ENCODE measurements around the gene SDCBP2. TPM values are rescaled to one million over a fixed set of nuclear protein-coding genes. Genes with fewer than 3 reads are reported as not detected.

Gene SDCBP2
- total RNA-seq, 1 experiment from 2014 or later: 3.3 TPM

DNA sequence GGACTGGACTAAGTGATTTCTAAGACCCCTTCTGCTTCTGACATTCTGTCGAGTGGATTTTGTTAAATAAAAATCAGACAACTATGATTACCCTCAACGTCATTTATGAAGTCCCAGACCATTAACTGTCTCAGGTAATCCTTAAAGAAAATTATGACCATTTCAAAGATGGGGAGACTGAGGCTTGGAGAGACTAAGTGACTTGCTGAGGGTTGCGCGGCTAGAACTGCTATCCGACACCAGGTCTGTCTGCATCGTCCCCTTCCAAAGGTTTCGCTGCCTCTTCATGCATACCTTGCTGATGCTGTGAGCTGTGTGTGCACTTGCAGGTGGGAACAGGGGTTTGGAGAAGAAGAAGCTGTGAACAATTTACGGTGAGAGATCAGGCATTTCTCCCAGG lies 59.7 kb downstream of the SDCBP2 start:
- no peak overlapping the region for H3K27ac Mint-ChIP-seq
- H3K27me3 Mint-ChIP-seq (ENCODE audit: low read depth): peaks cover 19% of the 10 kb centered on the region
- H3K9me3 Mint-ChIP-seq: no peaks in the 10 kb centered on the region
- no peak for TF ChIP-seq SOX15 (CRISPR knock-in tag; IDR thresholded peaks at IDR 0.05)
- POLR2A ChIA-PET: no interaction called here
- peaks cover 21% of the 10 kb centered on the region for H3K4me1 Mint-ChIP-seq
- ATAC-seq (no peak), DNase-seq (ENCODE audit: low spot score) (no peak)
- CTCF ChIA-PET: no interaction called here
- H3K4me3 Mint-ChIP-seq: no peak overlapping the region
- H3K36me3 Mint-ChIP-seq: no peaks in the 10 kb centered on the region

DNA sequence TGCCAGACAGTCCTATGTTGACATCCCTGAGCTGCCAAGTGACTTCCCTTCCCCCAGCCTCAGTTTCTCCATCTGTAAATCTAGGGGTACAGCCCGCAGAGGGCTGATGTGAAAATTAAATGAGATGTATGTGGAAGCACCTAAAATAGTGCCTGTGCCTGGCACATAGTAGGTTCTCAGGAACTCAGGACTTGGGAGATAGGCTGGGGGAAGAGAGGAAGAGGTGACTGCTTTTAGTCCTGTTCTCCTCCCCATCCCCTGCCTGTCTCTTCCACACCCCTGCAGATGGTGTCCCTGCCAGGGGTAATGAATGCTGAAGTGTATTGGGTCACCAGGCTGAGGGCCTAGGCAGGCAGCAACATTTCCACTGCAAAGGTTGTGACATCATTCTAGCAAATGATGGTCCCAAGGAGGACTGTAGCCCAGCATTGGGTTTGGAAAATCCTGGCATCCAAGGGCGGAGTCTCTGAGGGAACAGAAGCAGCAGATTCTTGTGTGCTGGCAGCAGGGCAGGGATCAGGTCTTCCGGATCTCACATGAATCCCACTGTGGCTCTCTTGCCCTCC lies 61.0 kb downstream of the SDCBP2 start:
- POLR2A ChIA-PET: no interaction called here
- CTCF ChIA-PET: interaction anchor here (1.1 to 2.2 kb wide), 2 partner anchors 42 to 160 kb away, joined by 4 to 9 read pairs; partner anchors contain the start of gene RAD21L1
- Mint-ChIP-seq H3K4me3 (peak overlapping the region; percentile 80), H3K36me3 (no peaks in the 10 kb centered on the region), H3K9me3 (no peaks in the 10 kb centered on the region), H3K27ac (no peak overlapping the region), H3K4me1 (peaks cover 21% of the 10 kb centered on the region), H3K27me3 (ENCODE audit: low read depth) (peaks cover 19% of the 10 kb centered on the region)
- ATAC-seq: no peak
- DNase-seq (ENCODE audit: low spot score): no peak
- TF ChIP-seq ZBTB21 (CRISPR knock-in tag; IDR thresholded peaks at IDR 0.05; ENCODE audit: borderline replicate concordance): no peak
- no peak for TF ChIP-seq JAZF1 (CRISPR knock-in tag; IDR thresholded peaks at IDR 0.05)
- no peak for TF ChIP-seq FOXJ3 (CRISPR knock-in tag; IDR thresholded peaks at IDR 0.05; ENCODE audit: borderline replicate concordance)
- no peak for TF ChIP-seq TEAD1 (CRISPR knock-in tag; IDR thresholded peaks at IDR 0.05)

DNA sequence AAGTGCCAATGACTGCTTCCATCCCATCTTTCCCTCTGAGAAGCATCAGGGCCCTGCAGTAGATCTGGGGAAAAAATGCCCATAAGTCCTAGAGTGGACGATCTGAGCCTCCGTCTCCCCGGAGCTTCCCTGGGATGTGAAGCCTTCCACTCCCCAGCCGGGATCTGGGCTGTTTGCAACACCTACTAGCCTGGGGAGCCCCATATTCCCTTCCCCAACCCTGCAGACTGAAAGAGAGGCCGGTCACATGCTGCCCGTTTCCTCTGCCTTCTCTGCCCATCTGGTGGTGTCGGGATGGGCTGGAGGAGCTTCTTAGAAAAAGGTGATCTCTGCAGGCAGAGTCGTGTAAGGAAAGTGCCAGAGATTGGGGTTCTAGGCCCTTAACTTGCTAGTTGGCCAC lies 61.8 kb downstream of the SDCBP2 start:
- H3K27ac Mint-ChIP-seq: no peak overlapping the region
- no peaks in the 10 kb centered on the region for H3K9me3 Mint-ChIP-seq
- H3K4me1 Mint-ChIP-seq: peaks cover 21% of the 10 kb centered on the region
- ATAC-seq (peak; percentile 5), DNase-seq (ENCODE audit: low spot score) (peak; percentile 25)
- TF ChIP-seq, protein P1, sequence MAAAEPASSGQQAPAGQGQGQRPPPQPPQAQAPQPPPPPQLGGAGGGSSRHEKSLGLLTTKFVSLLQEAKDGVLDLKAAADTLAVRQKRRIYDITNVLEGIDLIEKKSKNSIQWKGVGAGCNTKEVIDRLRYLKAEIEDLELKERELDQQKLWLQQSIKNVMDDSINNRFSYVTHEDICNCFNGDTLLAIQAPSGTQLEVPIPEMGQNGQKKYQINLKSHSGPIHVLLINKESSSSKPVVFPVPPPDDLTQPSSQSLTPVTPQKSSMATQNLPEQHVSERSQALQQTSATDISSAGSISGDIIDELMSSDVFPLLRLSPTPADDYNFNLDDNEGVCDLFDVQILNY (CRISPR knock-in tag; IDR thresholded peaks at IDR 0.05): no peak
- TF ChIP-seq, protein P2, sequence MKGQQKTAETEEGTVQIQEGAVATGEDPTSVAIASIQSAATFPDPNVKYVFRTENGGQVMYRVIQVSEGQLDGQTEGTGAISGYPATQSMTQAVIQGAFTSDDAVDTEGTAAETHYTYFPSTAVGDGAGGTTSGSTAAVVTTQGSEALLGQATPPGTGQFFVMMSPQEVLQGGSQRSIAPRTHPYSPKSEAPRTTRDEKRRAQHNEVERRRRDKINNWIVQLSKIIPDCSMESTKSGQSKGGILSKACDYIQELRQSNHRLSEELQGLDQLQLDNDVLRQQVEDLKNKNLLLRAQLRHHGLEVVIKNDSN (CRISPR knock-in tag; IDR thresholded peaks at IDR 0.05): peak; percentile 34; the same call in 1 of the 2 replicates
- TF ChIP-seq, protein P3, sequence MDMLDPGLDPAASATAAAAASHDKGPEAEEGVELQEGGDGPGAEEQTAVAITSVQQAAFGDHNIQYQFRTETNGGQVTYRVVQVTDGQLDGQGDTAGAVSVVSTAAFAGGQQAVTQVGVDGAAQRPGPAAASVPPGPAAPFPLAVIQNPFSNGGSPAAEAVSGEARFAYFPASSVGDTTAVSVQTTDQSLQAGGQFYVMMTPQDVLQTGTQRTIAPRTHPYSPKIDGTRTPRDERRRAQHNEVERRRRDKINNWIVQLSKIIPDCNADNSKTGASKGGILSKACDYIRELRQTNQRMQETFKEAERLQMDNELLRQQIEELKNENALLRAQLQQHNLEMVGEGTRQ (CRISPR knock-in tag; IDR thresholded peaks at IDR 0.05): peak; percentile 54
- TF ChIP-seq NR2C2 (CRISPR knock-in tag; IDR thresholded peaks at IDR 0.05): no peak
- CTCF ChIA-PET: interaction anchor here (1.1 to 2.2 kb wide), 6 partner anchors 34 to 237 kb away, joined by 4 to 9 read pairs (median 7); partner anchors contain the start of gene RAD21L1
- peaks cover 22% of the 10 kb centered on the region for H3K27me3 Mint-ChIP-seq (ENCODE audit: low read depth)
- H3K36me3 Mint-ChIP-seq: no peaks in the 10 kb centered on the region
- peak overlapping the region; percentile 80 for H3K4me3 Mint-ChIP-seq
- POLR2A ChIA-PET: interaction anchor here (1.3 to 1.6 kb wide), 2 partner anchors 41 to 199 kb away, joined by 4 to 6 read pairs; partner anchors contain the start of genes NSFL1C and RAD21L1

DNA sequence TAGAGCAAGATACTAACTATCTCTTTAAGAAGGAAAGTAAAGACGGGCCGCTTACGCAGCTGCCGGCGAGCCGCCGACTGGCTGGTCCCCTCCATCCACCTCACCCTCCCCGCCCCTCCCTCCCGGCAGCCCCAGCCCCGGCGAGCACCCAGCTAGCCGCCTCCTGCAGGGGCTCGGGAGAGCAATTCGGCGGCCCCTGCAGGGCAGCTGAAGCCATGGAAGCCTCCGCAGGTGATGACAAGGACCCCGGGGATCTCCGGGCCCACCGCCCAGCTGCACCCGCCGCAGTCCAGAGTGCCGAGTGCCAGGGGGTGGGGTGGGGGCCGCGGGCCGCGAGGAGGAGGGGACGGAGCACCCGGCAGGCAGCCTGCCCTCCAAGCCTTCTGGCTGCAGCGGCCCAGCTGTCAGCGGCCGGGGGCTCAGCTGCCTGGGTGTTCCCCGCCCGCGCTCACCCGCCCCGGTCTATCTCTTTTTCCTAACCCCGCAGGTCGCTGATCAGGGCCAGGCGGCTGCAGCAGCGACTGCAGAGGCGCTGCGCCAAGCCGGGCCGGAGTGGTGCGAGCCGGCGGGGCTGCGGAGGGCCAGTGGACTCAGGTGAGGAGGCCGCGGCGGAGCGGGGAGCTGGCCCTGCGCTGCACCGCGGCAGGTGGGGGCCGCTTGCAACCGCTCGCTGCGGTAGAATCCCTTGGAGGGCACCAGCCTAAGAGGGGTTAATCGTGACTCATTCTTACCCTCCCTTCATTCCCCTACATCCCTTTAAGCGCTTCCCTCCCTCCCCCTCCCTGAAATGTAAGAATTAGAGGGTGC lies 62.6 kb downstream of the SDCBP2 start, which contains the start of gene SNPH:
Gene SNPH, plus strand, starts transcription at position 128 of the 807 bp plus-strand sequence. CDS start 29,946 bp downstream, outside the sequence.
- Mint-ChIP-seq H3K27me3 (ENCODE audit: low read depth) (peaks cover 26% of the 10 kb centered on the region), H3K27ac (0 out of 2 replicates have a peak within 1 kb of the TSS, but pooled peaks have one; percentile 48), H3K4me3 (peak within 1 kb of the TSS; percentile 80), H3K4me1 (peaks cover 21% of the 10 kb centered on the region), H3K36me3 (no peaks in the 10 kb centered on the region), H3K9me3 (no peaks in the 10 kb centered on the region)
- DNase-seq (ENCODE audit: low spot score) (peak; percentile 67), ATAC-seq (peak; percentile 79)
- ChIA-PET POLR2A (interaction anchor here (1.3 to 1.6 kb wide), 2 partner anchors 40 to 200 kb away, joined by 4 to 6 read pairs; partner anchors contain the start of genes NSFL1C and RAD21L1), CTCF (interaction anchor here (1.0 to 2.2 kb wide), 7 partner anchors 34 to 237 kb away, joined by 3 to 9 read pairs (median 5); partner anchors contain the start of gene RAD21L1)
- TF ChIP-seq, protein P4, sequence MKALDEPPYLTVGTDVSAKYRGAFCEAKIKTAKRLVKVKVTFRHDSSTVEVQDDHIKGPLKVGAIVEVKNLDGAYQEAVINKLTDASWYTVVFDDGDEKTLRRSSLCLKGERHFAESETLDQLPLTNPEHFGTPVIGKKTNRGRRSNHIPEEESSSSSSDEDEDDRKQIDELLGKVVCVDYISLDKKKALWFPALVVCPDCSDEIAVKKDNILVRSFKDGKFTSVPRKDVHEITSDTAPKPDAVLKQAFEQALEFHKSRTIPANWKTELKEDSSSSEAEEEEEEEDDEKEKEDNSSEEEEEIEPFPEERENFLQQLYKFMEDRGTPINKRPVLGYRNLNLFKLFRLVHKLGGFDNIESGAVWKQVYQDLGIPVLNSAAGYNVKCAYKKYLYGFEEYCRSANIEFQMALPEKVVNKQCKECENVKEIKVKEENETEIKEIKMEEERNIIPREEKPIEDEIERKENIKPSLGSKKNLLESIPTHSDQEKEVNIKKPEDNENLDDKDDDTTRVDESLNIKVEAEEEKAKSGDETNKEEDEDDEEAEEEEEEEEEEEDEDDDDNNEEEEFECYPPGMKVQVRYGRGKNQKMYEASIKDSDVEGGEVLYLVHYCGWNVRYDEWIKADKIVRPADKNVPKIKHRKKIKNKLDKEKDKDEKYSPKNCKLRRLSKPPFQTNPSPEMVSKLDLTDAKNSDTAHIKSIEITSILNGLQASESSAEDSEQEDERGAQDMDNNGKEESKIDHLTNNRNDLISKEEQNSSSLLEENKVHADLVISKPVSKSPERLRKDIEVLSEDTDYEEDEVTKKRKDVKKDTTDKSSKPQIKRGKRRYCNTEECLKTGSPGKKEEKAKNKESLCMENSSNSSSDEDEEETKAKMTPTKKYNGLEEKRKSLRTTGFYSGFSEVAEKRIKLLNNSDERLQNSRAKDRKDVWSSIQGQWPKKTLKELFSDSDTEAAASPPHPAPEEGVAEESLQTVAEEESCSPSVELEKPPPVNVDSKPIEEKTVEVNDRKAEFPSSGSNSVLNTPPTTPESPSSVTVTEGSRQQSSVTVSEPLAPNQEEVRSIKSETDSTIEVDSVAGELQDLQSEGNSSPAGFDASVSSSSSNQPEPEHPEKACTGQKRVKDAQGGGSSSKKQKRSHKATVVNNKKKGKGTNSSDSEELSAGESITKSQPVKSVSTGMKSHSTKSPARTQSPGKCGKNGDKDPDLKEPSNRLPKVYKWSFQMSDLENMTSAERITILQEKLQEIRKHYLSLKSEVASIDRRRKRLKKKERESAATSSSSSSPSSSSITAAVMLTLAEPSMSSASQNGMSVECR (CRISPR knock-in tag; IDR thresholded peaks at IDR 0.05; ENCODE audit: borderline replicate concordance): 0 out of 2 replicates have a peak, but pooled peaks have one; percentile 2
- TF ChIP-seq NR1H2 (CRISPR knock-in tag; IDR thresholded peaks at IDR 0.05) (no peak), SP1 (CRISPR knock-in tag; conservative IDR thresholded peaks at IDR 0.05) (0 out of 2 replicates have a peak, but pooled peaks have one; percentile 6), CREM (CRISPR knock-in tag; IDR thresholded peaks at IDR 0.05) (0 out of 2 replicates have a peak, but pooled peaks have one; percentile 23), TEAD4 (CRISPR knock-in tag; IDR thresholded peaks at IDR 0.05) (no peak), ZBTB21 (CRISPR knock-in tag; IDR thresholded peaks at IDR 0.05; ENCODE audit: borderline replicate concordance) (no peak), TCF7 (CRISPR knock-in tag; IDR thresholded peaks at IDR 0.05; ENCODE audit: low read depth) (no peak), HMGA2 (CRISPR knock-in tag; IDR thresholded peaks at IDR 0.05) (no peak), TEAD1 (CRISPR knock-in tag; IDR thresholded peaks at IDR 0.05) (no peak)
- TF ChIP-seq, protein P5, sequence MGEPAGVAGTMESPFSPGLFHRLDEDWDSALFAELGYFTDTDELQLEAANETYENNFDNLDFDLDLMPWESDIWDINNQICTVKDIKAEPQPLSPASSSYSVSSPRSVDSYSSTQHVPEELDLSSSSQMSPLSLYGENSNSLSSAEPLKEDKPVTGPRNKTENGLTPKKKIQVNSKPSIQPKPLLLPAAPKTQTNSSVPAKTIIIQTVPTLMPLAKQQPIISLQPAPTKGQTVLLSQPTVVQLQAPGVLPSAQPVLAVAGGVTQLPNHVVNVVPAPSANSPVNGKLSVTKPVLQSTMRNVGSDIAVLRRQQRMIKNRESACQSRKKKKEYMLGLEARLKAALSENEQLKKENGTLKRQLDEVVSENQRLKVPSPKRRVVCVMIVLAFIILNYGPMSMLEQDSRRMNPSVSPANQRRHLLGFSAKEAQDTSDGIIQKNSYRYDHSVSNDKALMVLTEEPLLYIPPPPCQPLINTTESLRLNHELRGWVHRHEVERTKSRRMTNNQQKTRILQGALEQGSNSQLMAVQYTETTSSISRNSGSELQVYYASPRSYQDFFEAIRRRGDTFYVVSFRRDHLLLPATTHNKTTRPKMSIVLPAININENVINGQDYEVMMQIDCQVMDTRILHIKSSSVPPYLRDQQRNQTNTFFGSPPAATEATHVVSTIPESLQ (CRISPR knock-in tag; IDR thresholded peaks at IDR 0.05): no peak
